HG02885 (cell line): ENCODE results near the gene GAGE12H.
"Not testable (repeated sequence)": the region's sequence is repeated elsewhere in the genome, so short reads cannot be mapped to it uniquely, and the experiment has no call there.

ENCODE experiments used
- ATAC-seq: cut with Tn5 transposase; IDR thresholded peaks from one replicate; pipeline ENCODE4 v1.9.1; 2021; ENCODE audit warnings: mild to moderate bottlenecking; ENCODE audit not compliant: unreplicated experiment, poor library complexity

The GAGE12H gene, protein sequence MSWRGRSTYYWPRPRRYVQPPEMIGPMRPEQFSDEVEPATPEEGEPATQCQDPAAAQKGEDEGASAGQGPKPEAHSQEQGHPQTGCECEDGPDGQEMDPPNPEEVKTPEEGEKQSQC

DNA sequence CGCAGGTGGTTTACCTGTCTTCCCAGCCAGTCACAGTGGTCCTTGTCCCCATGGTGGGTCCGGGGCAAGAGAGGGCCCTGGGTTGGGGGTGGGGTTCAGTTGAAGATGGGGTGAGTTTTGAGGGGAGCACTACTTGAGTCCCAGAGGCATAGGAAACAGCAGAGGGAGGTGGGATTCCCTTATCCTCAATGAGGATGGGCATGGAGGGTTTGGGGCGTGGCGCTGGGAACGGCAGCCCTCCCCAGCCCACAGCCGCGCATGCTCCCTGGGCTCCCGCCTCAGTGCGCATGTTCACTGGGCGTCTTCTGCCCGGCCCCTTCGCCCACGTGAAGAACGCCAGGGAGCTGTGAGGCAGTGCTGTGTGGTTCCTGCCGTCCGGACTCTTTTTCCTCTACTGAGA lies at the start of gene GAGE12H:
GAGE12H (plus strand) TSS at position 301 of the 400 bp plus-strand sequence. CDS start 1,155 bp downstream, outside the sequence.
- not testable (repeated sequence) for ATAC-seq

GRCh38 chrX:49531877-49532276 lies 47.9 kb upstream of the GAGE12H start, which contains the start of gene GAGE12C:
Gene GAGE12C, plus strand, starts transcription at chrX:49532177. Its CDS starts 1,155 bp downstream, at chrX:49533332.
- not testable (repeated sequence) for ATAC-seq

- not testable (repeated sequence) for ATAC-seq
These were observed 38.3 kb upstream of the GAGE12H start, which contains the start of gene GAGE12D for GRCh38 chrX:49541433-49541832. Gene GAGE12D, plus strand, starts transcription at chrX:49541733. Its CDS starts 1,155 bp downstream, at chrX:49542888.

DNA sequence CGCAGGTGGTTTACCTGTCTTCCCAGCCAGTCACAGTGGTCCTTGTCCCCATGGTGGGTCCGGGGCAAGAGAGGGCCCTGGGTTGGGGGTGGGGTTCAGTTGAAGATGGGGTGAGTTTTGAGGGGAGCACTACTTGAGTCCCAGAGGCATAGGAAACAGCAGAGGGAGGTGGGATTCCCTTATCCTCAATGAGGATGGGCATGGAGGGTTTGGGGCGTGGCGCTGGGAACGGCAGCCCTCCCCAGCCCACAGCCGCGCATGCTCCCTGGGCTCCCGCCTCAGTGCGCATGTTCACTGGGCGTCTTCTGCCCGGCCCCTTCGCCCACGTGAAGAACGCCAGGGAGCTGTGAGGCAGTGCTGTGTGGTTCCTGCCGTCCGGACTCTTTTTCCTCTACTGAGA lies 28.8 kb upstream of the GAGE12H start, which contains the start of gene GAGE12E:
GAGE12E (plus strand) TSS at position 301 of the 400 bp plus-strand sequence. CDS start 1,155 bp downstream, outside the sequence.
- ATAC-seq, result not testable (repeated sequence)

DNA sequence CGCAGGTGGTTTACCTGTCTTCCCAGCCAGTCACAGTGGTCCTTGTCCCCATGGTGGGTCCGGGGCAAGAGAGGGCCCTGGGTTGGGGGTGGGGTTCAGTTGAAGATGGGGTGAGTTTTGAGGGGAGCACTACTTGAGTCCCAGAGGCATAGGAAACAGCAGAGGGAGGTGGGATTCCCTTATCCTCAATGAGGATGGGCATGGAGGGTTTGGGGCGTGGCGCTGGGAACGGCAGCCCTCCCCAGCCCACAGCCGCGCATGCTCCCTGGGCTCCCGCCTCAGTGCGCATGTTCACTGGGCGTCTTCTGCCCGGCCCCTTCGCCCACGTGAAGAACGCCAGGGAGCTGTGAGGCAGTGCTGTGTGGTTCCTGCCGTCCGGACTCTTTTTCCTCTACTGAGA lies 19.2 kb upstream of the GAGE12H start, which contains the start of gene GAGE12F:
GAGE12F (plus strand) TSS at position 301 of the 400 bp plus-strand sequence. CDS start 1,155 bp downstream, outside the sequence.
- not testable (repeated sequence) for ATAC-seq

- ATAC-seq, result not testable (repeated sequence)
These were observed 11.0 kb upstream of the GAGE12H start for GRCh38 chrX:49568728-49569127.

GRCh38 chrX:49569152-49569551 lies 10.6 kb upstream of the GAGE12H start:
- ATAC-seq, result not testable (repeated sequence)

GRCh38 chrX:49570100-49570499 lies 9.6 kb upstream of the GAGE12H start, which contains the start of gene GAGE12G:
Gene GAGE12G, plus strand, starts transcription at chrX:49570400. Its CDS starts 1,155 bp downstream, at chrX:49571555.
- not testable (repeated sequence) for ATAC-seq

DNA sequence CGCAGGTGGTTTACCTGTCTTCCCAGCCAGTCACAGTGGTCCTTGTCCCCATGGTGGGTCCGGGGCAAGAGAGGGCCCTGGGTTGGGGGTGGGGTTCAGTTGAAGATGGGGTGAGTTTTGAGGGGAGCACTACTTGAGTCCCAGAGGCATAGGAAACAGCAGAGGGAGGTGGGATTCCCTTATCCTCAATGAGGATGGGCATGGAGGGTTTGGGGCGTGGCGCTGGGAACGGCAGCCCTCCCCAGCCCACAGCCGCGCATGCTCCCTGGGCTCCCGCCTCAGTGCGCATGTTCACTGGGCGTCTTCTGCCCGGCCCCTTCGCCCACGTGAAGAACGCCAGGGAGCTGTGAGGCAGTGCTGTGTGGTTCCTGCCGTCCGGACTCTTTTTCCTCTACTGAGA lies 9.4 kb downstream of the GAGE12H start, which contains the start of gene GAGE2A:
GAGE2A (plus strand) TSS at position 301 of the 400 bp plus-strand sequence. CDS start 1,155 bp downstream, outside the sequence.
- ATAC-seq, result not testable (repeated sequence)

- ATAC-seq, result not testable (repeated sequence)
These were observed 10.2 kb downstream of the GAGE12H start for GRCh38 chrX:49589769-49590478.

GRCh38 chrX:49590488-49590887 lies 10.7 kb downstream of the GAGE12H start:
- ATAC-seq, result not testable (repeated sequence)

DNA sequence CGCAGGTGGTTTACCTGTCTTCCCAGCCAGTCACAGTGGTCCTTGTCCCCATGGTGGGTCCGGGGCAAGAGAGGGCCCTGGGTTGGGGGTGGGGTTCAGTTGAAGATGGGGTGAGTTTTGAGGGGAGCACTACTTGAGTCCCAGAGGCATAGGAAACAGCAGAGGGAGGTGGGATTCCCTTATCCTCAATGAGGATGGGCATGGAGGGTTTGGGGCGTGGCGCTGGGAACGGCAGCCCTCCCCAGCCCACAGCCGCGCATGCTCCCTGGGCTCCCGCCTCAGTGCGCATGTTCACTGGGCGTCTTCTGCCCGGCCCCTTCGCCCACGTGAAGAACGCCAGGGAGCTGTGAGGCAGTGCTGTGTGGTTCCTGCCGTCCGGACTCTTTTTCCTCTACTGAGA lies 19.0 kb downstream of the GAGE12H start, which contains the start of gene GAGE1:
GAGE1 (plus strand) TSS at position 301 of the 400 bp plus-strand sequence. CDS start 1,155 bp downstream, outside the sequence.
- not testable (repeated sequence) for ATAC-seq

DNA sequence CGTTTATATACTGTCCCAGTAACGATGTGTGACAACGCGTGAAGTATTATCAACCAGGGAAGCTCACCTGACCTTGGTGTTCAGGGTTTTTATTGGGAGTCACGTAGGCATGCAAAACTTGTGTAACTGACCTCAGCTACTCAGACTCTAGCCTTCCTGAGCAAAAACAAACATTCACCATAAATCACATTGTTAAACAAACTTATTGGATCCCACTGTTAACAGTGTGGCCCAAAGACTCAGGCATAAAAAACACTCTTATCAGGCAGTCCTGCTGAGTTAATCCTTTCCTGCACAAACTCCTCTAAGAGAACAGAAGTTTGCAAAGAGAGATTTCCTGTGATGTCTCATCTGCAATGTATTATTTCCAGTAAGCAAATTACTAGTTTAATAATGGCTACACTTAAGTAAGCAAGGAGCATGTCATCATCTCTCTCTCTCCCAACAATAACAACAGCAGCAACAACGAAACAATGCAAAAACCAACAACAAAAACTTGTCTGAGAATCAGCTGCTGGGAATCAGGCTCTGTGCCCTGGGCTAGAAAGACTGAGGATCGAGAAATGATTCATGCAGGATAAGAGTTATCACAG lies 31.1 kb downstream of the GAGE12H start:
- ATAC-seq, result no peak

GRCh38 chrX:49618574-49618973 lies 38.8 kb downstream of the GAGE12H start:
- ATAC-seq, result no peak

GRCh38 chrX:49627086-49627777 lies 47.5 kb downstream of the GAGE12H start:
- ATAC-seq, result no peak
